Measurements from ENCODE around the gene GNA14. TPM values are rescaled to one million over a fixed set of nuclear protein-coding genes. Genes with fewer than 3 reads are reported as not detected.
A peak's percentile ranks its signal among the peaks of the same experiment; 100 is the strongest.
"Not testable (repeated sequence)": the region's sequence is repeated elsewhere in the genome, so short reads cannot be mapped to it uniquely, and the experiment has no call there.

Gene GNA14
- total RNA-seq, 1 experiment from 2014 or later: 3.4 TPM

GRCh38 chr9:77453825-77454647, 194.1 kb downstream of the GNA14 start:
- DNase-seq (ENCODE audit: low spot score): no peak

DNA sequence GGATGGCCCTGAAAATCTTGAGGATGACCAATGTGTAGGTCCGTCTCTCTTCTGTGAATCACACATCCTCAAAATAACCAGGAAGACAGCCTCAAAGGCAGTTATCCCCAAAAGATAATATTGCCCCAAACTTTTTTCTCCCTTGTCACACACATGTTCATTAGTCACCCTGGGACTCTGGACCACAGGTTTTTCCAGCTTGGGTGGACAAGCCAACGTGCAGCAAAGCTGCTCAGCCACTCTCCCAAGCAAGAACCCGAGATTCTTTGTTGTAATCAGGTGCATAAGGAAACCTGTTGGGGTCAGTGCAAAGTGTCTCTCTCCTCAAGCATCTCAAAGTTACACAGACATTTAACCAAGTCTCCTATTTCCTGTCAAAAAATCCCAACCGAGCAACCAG, 196.6 kb downstream of the GNA14 start:
- no peak for DNase-seq (ENCODE audit: low spot score)

GRCh38 chr9:77450085-77450475, 198.0 kb downstream of the GNA14 start:
- no peak for DNase-seq (ENCODE audit: low spot score)

- DNase-seq (ENCODE audit: low spot score): peak; percentile 10
These were observed 198.7 kb downstream of the GNA14 start for GRCh38 chr9:77449240-77450084.

DNA sequence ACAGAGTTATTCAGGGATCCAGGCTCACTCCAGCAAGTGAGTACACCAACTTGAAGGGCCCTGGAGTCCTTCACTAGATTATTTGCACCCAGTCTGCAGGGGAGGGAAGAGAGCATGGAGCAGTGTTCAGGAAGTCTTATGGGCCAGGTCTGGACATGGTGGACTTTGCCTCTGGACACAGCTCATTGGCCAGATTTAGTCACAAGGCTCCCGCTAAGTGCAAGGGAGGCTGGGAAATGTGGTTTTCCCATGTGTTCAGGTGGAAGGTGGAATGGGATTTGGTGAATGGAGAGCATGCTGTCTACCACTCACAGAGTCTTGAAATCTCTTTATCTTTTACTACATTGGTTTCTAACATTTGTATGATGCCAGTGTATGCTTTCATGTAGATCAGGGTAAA, 200.5 kb downstream of the GNA14 start:
- DNase-seq (ENCODE audit: low spot score): no peak

DNA sequence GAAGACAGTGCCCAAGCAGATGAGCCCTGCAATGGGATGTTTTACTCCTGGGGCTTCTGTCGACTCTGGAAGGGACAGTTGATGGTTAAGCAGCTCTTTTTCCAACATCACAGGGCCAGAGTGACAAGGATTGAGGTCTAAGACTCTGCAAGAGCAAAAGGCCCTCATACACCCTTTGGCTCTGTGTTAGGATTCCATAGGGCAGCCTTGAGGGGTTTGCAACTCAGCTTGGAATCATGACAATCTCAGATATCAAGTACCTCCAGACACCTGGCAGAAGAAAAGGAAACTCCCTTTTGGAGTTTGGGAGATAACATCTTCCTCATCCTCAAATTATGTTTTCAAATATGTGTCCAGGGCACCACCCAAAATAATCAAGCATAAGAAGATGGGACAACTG, 205.7 kb downstream of the GNA14 start:
- DNase-seq (ENCODE audit: low spot score): no peak

- DNase-seq (ENCODE audit: low spot score): not testable (repeated sequence)
These were observed 207.0 kb downstream of the GNA14 start for GRCh38 chr9:77441124-77441523.

GRCh38 chr9:77440057-77440456, 208.1 kb downstream of the GNA14 start:
- DNase-seq (ENCODE audit: low spot score): no peak

DNA sequence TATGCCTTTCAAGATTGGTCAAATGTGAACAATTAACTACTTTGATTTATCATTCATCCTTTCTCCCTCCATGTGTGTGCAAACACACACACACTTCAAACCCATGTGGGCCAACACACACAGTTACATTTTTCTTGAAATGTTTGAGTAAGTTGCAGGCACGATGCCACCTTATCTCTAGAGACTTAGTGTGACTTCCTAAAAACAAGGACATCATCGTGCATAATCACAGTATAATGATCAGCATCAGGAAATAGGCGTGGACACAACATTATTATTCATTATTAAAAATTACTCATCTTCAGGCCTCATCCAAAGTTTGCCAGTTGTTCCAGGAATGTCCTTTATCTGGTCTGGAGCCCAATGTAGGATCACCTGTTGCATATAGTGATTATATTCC, 209.5 kb downstream of the GNA14 start:
- DNase-seq (ENCODE audit: low spot score): no peak

GRCh38 chr9:77435688-77436087, 212.4 kb downstream of the GNA14 start:
- DNase-seq (ENCODE audit: low spot score): no peak

DNA sequence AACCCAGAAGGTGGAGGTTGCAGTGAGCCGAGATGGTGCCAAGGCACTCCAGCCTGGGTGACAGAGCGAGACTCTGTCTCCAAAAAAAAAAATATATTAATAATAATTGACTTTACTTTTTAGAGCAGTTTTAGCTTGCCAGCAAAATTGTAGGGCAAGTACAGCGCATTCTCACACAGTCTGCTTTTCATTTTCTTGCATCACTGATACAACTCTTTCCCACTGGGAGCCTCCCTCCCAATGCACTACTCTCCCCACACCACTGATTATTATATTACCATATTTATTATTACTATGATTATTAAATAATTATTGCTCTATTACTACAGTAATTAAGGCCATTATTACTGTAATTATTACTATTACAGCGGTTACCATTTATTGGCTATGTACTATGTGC, 212.8 kb downstream of the GNA14 start:
- no peak for DNase-seq (ENCODE audit: low spot score)

DNA sequence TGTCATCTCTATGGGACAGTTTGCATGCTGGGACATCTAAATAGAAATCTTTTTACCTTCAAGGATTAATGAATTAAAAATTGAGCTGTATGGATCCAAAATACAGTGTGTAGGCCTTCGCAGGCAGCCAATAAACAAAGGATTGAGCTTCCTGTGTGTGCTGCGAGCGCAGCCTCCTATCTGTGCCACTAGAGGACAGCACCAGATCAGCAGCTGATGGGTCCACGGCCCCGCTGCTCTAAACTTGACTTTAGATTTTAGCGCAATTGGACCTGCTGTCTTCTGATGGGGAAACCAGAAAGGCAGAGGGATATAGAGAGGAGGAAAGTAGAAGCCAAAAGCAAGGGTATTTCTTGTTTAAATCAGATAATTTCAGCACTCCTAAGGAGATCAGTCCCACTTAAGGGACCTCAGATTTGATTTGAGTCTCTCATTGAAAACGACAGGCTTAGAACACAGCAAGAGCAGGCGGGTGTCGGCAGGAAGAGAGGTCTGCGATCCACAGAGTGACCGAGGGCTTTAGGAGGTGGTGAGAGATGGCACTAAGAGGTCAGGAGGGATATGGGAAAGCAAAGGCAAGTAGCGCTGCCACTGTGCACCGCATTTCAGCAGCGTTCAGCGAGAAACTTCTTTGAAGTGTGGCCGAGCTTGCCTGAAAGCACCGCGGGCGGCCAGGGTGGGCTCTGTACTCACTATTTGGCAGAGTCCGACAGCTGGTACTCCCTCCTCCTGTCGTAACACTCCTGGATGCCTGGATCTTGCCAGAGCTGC, 214.3 kb downstream of the GNA14 start:
- peak; percentile 70 for DNase-seq (ENCODE audit: low spot score)

DNA sequence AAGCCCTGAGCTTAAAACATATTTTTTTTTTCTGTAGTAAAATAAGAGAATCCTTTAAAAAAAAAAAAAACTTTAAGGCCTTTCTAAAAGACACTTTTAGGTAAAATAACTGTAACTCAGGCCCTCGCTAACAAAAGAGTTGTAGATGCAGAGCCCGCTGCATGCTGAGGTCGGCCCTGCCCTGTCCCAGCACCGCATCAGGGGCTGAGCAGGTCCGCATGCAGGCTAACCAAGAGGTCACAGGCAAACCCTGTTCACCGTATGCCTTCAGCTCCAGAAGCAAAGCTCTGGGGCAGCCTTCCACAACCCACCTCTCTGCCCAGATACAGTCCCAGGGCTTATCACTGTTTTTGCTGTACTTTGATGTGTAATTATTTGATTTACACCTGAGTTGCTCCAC, 216.1 kb downstream of the GNA14 start:
- DNase-seq (ENCODE audit: low spot score): no peak

GRCh38 chr9:77429928-77430327, 218.2 kb downstream of the GNA14 start:
- no peak for DNase-seq (ENCODE audit: low spot score)

DNA sequence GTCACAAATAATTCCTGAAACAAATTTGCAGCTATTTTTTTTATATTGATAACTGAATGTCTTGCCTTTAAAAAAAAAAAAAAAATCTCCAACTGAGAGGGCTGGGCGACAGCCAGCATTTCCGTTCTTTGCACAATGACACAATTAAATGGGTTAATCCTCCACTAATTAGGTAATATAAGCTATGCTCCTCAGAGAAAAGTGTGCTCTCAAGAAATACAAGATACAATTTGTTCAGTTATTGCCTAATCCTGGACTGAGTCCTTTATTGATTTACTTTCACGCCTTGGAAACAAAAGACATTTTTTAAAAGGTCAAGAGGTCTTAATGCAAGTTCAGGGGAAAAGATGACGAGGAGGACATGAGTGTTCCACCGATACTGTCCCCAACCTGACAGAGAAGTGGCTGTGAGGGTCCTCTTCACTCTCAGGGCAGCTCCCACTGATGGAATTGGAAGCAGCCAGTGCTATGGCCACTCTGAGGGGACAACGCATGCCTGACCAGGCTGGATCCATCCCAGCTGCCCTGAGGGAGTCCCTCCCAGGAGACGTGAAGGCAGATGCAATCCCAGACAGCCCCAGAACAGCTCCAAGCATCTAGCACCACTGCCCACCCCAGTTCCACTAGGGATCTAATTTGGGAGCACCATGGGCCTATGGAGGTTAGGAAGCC, 220.7 kb downstream of the GNA14 start:
- DNase-seq (ENCODE audit: low spot score): no peak

GRCh38 chr9:77426712-77427111, 221.4 kb downstream of the GNA14 start:
- no peak for DNase-seq (ENCODE audit: low spot score)

DNA sequence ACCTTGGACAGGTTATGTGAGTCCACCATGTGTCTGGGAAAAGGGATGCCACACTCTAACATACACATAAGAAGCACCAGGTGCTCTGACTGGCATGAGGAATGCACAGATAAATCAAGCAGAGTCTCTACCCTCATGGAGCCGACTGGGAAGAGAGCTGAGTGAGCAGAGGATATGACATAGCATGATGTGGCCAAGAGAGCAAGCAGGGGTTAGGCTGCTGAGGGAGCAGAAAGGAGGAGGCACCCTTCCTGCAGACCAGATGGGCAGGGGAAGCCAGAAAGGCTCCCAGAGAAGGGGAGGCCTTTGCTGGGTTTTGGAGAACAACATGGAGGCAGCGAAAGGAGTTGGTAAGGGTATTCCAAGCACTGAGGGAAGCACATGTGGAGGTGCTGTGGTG, 223.1 kb downstream of the GNA14 start:
- DNase-seq (ENCODE audit: low spot score): no peak

- no peak for DNase-seq (ENCODE audit: low spot score)
These were observed 224.3 kb downstream of the GNA14 start for GRCh38 chr9:77423841-77424240.

DNA sequence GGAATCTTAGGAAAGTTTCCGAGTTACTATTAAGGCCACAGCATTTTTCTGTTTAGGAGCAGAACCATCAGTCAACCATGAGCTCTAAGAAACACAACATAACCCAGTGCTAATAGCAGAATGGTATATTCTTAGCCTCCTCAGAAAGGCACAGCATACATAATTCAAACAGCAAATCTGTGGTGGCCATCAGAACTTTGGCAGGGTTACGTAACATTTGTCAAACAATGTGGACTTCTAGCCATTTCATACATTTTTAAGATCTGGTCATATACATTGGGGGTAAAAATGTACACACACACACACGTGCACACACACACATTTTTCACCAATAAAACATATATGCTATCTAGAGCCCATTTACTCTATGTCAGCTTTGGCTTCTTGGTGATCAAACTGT, 225.2 kb downstream of the GNA14 start:
- DNase-seq (ENCODE audit: low spot score): no peak

DNA sequence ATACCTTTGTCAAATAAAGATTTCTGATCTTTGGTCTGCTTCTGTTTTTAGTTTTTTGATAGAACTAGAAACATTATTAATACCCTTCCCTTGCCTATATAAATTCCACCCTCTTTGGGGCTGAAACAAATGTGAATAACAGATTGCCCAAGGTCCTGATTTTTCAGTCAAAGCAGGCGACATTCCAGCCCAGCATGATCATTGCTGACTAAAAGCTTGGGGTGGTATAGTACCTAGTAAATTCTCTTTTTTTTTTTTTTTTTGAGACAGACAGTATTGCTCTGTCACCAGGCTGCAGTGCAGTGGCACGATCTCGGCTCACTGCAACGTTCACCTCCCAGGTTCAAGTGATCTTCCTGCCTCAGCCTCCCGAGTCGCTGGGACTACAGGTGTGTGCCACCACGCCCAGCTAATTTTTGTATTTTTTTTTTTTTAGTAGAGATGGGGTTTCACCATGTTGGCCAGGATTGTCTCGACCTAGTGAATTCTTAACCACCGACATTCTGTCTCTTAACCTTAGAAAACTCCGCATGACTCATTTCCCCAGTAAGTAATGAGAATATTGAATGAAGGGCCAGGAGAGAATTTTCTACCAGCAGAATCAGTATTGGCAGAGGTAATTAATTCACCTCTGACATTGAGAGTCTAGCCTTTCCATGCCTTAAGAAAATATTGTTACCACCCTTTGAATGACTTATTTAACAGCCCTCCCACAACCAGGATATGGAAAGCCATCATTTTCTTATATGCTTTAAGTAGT, 226.4 kb downstream of the GNA14 start:
- no peak for DNase-seq (ENCODE audit: low spot score)

GRCh38 chr9:77420641-77421040, 227.5 kb downstream of the GNA14 start:
- DNase-seq (ENCODE audit: low spot score): no peak
